ENCODE measurements around the gene MYO16. TPM values are rescaled to one million over a fixed set of nuclear protein-coding genes. Genes with fewer than 3 reads are reported as not detected.

The MYO16 gene
- total RNA-seq, 1 experiment from 2014 or later, result 0.49 TPM

- Histone ChIP-seq H3K4me3 (ENCODE audit: low read depth, low read length, poor library complexity, severe bottlenecking) (no peak overlapping the region), H3K4me1 (ENCODE audit: insufficient read depth, low read length, poor library complexity, severe bottlenecking) (no peaks in the 10 kb centered on the region), H3K9me3 (ENCODE audit: low read depth, low read length, poor library complexity, severe bottlenecking) (no peaks in the 10 kb centered on the region), H3K27ac (ENCODE audit: low read depth, low read length, poor library complexity, severe bottlenecking) (no peak overlapping the region), H3K27me3 (replicated peaks; ENCODE audit: insufficient read depth, low read depth, low read length, poor library complexity) (no peaks in the 10 kb centered on the region), H3K36me3 (ENCODE audit: insufficient read depth, low read length, poor library complexity, severe bottlenecking) (no peaks in the 10 kb centered on the region)
- ChIA-PET CTCF (no interaction called here), POLR2A (ENCODE audit: low non-redundant PET) (no interaction called here)
- DNase-seq (ENCODE audit: low spot score), result no peak
- no TSS peak for BruUV-seq (replicated peaks)
- TF ChIP-seq CTCF (conservative IDR thresholded peaks at IDR 0.05; ENCODE audit: low read depth, low read length) (no peak), EZH2 (IDR thresholded peaks at IDR 0.05; ENCODE audit: borderline replicate concordance, low read depth, low read length, poor library complexity, severe bottlenecking) (no peak)
- intact Hi-C loops (cut with micrococcal nuclease; ENCODE audit: unreplicated experiment), result no loop called here
These were observed 426.4 kb downstream of the MYO16 start for GRCh38 chr13:109055850-109056249.

- no peak overlapping the region for H3K27ac ChIP-seq (ENCODE audit: low read depth, low read length, poor library complexity, severe bottlenecking)
- TF ChIP-seq CTCF (conservative IDR thresholded peaks at IDR 0.05; ENCODE audit: low read depth, low read length) (no peak), EZH2 (IDR thresholded peaks at IDR 0.05; ENCODE audit: borderline replicate concordance, low read depth, low read length, poor library complexity, severe bottlenecking) (no peak)
- intact Hi-C loops (cut with micrococcal nuclease; ENCODE audit: unreplicated experiment), result no loop called here
- H3K36me3 ChIP-seq (ENCODE audit: insufficient read depth, low read length, poor library complexity, severe bottlenecking), result no peaks in the 10 kb centered on the region
- no TSS peak for BruUV-seq (replicated peaks)
- H3K9me3 ChIP-seq (ENCODE audit: low read depth, low read length, poor library complexity, severe bottlenecking), result no peaks in the 10 kb centered on the region
- POLR2A ChIA-PET (ENCODE audit: low non-redundant PET), result no interaction called here
- no peak overlapping the region for H3K4me3 ChIP-seq (ENCODE audit: low read depth, low read length, poor library complexity, severe bottlenecking)
- CTCF ChIA-PET, result no interaction called here
- no peak for DNase-seq (ENCODE audit: low spot score)
- H3K27me3 ChIP-seq (replicated peaks; ENCODE audit: insufficient read depth, low read depth, low read length, poor library complexity), result no peaks in the 10 kb centered on the region
- H3K4me1 ChIP-seq (ENCODE audit: insufficient read depth, low read length, poor library complexity, severe bottlenecking), result peaks cover 3% of the 10 kb centered on the region
These were observed 428.7 kb downstream of the MYO16 start for GRCh38 chr13:109058087-109058486.

- ChIA-PET POLR2A (ENCODE audit: low non-redundant PET) (no interaction called here), CTCF (no interaction called here)
- no TSS peak for BruUV-seq (replicated peaks)
- intact Hi-C loops (cut with micrococcal nuclease; ENCODE audit: unreplicated experiment), result no loop called here
- Histone ChIP-seq H3K36me3 (ENCODE audit: insufficient read depth, low read length, poor library complexity, severe bottlenecking) (no peaks in the 10 kb centered on the region), H3K4me1 (ENCODE audit: insufficient read depth, low read length, poor library complexity, severe bottlenecking) (no peaks in the 10 kb centered on the region), H3K27ac (ENCODE audit: low read depth, low read length, poor library complexity, severe bottlenecking) (no peak overlapping the region), H3K9me3 (ENCODE audit: low read depth, low read length, poor library complexity, severe bottlenecking) (no peaks in the 10 kb centered on the region), H3K27me3 (replicated peaks; ENCODE audit: insufficient read depth, low read depth, low read length, poor library complexity) (no peaks in the 10 kb centered on the region), H3K4me3 (ENCODE audit: low read depth, low read length, poor library complexity, severe bottlenecking) (no peak overlapping the region)
- TF ChIP-seq CTCF (conservative IDR thresholded peaks at IDR 0.05; ENCODE audit: low read depth, low read length), result no peak
- no peak for TF ChIP-seq EZH2 (IDR thresholded peaks at IDR 0.05; ENCODE audit: borderline replicate concordance, low read depth, low read length, poor library complexity, severe bottlenecking)
- no peak for DNase-seq (ENCODE audit: low spot score)
These were observed 443.1 kb downstream of the MYO16 start for GRCh38 chr13:109072505-109072904.
